Parathyroid adenoma (tissue), 2 donors: ENCODE results near the gene BCAR1.

Source experiments
- H2AFZ ChIP-seq: fragments of 300-600 bp; sonication (generic); one replicate; pipeline ENCODE4 v1.7.0; 2017; ENCODE audit warnings: antibody characterized with exemption, mild to moderate bottlenecking
- H3K27ac ChIP-seq: fragments of 300-600 bp; sonication (generic); one replicate; pipeline ENCODE4 v1.7.0; 2017
- H3K27me3 ChIP-seq: fragments of 300-600 bp; sonication (generic); one replicate; pipeline ENCODE4 v1.7.0; 2017; ENCODE audit warnings: low read length; ENCODE audit not compliant: control insufficient read depth, insufficient read depth
- H3K36me3 ChIP-seq: fragments of 300-600 bp; sonication (generic); one replicate; pipeline ENCODE4 v1.7.0; 2017; ENCODE audit warnings: low read length; ENCODE audit not compliant: control insufficient read depth, insufficient read depth
- H3K4me1 ChIP-seq: fragments of 300-600 bp; sonication (generic); one replicate; pipeline ENCODE4 v1.7.0; 2017; ENCODE audit warnings: control low read depth
- H3K4me2 ChIP-seq: fragments of 300-600 bp; sonication (generic); one replicate; pipeline ENCODE4 v1.7.0; 2017; ENCODE audit warnings: low read length
- H3K4me3 ChIP-seq: fragments of 300-600 bp; sonication (generic); one replicate; pipeline ENCODE4 v1.7.0; 2017; ENCODE audit warnings: low read depth, low read length
- H3K79me2 ChIP-seq: fragments of 300-600 bp; sonication (generic); one replicate; pipeline ENCODE4 v1.7.0; 2017; ENCODE audit warnings: control low read depth
- H3K9ac ChIP-seq: fragments of 300-600 bp; sonication (generic); one replicate; pipeline ENCODE4 v1.7.0; 2017; ENCODE audit warnings: mild to moderate bottlenecking
- H3K9me3 ChIP-seq: fragments of 300-600 bp; sonication (generic); one replicate; pipeline ENCODE4 v1.7.0; 2017; ENCODE audit warnings: low read length; ENCODE audit not compliant: control insufficient read depth
- CTCF ChIP-seq: fragments of 300-600 bp; sonication (generic); IDR thresholded peaks from one replicate; pipeline ENCODE4 v1.7.0; 2017; ENCODE audit warnings: antibody characterized with exemption, mild to moderate bottlenecking
- donor health status: primary hyperparathyroidism.

BCAR1 gene

GRCh38 chr16:75233611-75233938 is 17.8 kb downstream of the BCAR1 start:
- Histone ChIP-seq H3K4me2 (no peak overlapping the region), H3K4me1 (peaks cover 10% of the 10 kb centered on the region), H3K27me3 (no peaks in the 10 kb centered on the region), H2AFZ (no peak overlapping the region), H3K27ac (no peak overlapping the region), H3K79me2 (peaks cover 10% of the 10 kb centered on the region), H3K9me3 (no peaks in the 10 kb centered on the region), H3K36me3 (no peaks in the 10 kb centered on the region), H3K9ac (no peak overlapping the region), H3K4me3 (no peak overlapping the region)
- TF ChIP-seq CTCF, result no peak

- peaks cover 2% of the 10 kb centered on the region for H3K4me1 ChIP-seq
- peaks cover 5% of the 10 kb centered on the region for H3K79me2 ChIP-seq
- H3K4me3 ChIP-seq, result no peak overlapping the region
- no peak overlapping the region for H3K9ac ChIP-seq
- TF ChIP-seq CTCF, result no peak
- no peak overlapping the region for H2AFZ ChIP-seq
- H3K4me2 ChIP-seq, result no peak overlapping the region
- no peaks in the 10 kb centered on the region for H3K27me3 ChIP-seq
- no peaks in the 10 kb centered on the region for H3K9me3 ChIP-seq
- no peaks in the 10 kb centered on the region for H3K36me3 ChIP-seq
- H3K27ac ChIP-seq, result no peak overlapping the region
Observed at GRCh38 chr16:75231570-75231969, 19.9 kb downstream of the BCAR1 start.

GRCh38 chr16:75230471-75231110 is 20.8 kb downstream of the BCAR1 start:
- no peak for TF ChIP-seq CTCF
- Histone ChIP-seq H3K9ac (no peak overlapping the region), H3K27me3 (no peaks in the 10 kb centered on the region), H3K79me2 (peaks cover 5% of the 10 kb centered on the region), H3K4me1 (peaks cover 2% of the 10 kb centered on the region), H3K4me3 (no peak overlapping the region), H3K36me3 (no peaks in the 10 kb centered on the region), H3K9me3 (no peaks in the 10 kb centered on the region), H3K27ac (no peak overlapping the region), H2AFZ (no peak overlapping the region), H3K4me2 (no peak overlapping the region)

DNA sequence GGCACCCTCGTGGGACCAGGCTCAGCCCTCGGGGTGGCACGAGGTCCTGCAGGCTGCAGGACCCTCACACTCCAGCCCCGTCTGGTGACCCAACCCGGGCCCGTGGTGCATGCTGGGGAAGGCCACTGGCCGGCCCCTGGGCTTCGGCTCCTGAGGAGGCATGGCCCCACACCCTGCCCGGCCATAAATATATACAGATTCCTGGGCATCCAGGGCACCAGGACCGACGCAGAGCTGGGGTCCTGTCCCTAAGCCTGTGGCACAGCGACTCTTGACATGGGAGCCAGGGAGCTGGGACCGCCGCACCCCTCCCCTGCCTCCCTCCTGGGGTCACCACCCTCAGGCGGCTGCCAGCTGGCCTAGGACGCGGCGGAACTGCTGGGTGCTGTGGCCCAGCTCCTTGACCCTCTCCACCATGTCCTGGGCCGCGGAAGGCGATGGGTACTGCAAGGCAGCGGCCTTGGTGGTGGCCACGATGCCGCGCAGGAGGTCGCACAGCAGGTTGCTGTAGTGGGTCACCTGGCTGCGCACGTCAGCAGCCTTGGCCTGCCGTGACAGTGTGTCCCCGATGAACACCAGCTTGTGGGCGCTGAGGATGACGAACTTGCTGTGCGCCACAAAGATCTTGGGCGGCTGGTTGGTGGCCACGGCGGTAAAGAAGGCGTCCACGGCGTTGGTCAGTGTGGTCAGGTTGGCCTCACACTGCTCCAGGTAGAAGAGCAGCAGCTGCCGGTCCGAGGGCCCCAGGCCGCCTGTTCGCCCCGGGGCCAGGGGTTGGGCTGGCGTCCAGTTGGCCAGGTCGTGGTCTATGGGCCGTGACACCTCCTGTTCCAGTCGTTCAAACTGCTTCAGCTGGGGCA is 22.0 kb downstream of the BCAR1 start:
- H3K27me3 ChIP-seq, result no peaks in the 10 kb centered on the region
- H3K9ac ChIP-seq, result no peak overlapping the region
- H3K4me1 ChIP-seq, result peaks cover 2% of the 10 kb centered on the region
- no peak overlapping the region for H2AFZ ChIP-seq
- peaks cover 5% of the 10 kb centered on the region for H3K79me2 ChIP-seq
- H3K4me3 ChIP-seq, result no peak overlapping the region
- H3K36me3 ChIP-seq, result no peaks in the 10 kb centered on the region
- no peak overlapping the region for H3K4me2 ChIP-seq
- no peak for TF ChIP-seq CTCF
- H3K27ac ChIP-seq, result no peak overlapping the region
- no peaks in the 10 kb centered on the region for H3K9me3 ChIP-seq
